Activated CD4-positive, alpha-beta T cell treated with anti-CD3 and anti-CD28 coated beads, Interleukin-2, amount 50 U/mL, for 48 hours (primary cell): ENCODE data around the gene FAM89B.
A peak's percentile ranks its signal among the peaks of the same experiment; 100 is the strongest.

ENCODE experiments used
- DNase-seq, 2 experiments: peaks; one replicate each; pipeline ENCODE4 v3.0.0-alpha.2; 2020

FAM89B gene

DNA sequence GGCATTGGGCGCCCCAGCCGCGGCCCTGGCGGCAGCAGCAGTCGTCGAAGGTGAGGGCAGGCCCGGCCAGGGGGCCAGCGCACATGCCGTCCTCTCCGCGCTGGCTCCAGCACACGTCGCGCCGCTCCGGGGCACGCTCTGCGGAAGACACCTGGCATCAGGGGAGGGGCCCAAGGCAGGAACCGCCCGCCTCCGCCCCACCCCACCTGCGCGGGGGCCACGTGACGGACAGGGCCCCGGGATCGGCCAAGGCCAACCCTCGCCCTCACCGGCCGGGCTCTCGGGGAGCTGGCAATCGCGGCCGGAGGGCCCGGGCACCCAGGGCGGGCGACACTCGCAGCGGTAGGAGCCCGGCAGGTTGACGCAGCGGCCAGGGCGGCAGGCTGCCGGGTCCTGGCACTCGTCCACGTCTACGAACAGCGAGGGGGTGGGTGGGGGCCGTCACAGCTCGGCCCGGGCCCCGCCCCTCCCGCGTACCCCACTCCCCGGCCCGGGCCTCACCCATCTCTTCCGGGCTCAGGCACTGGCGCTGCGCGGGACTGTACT is 32.5 kb upstream of the FAM89B start:
- DNase-seq: no peak

- peak; percentile 96 for DNase-seq
Observed at GRCh38 chr11:65540290-65541092, 31.8 kb upstream of the FAM89B start.

DNA sequence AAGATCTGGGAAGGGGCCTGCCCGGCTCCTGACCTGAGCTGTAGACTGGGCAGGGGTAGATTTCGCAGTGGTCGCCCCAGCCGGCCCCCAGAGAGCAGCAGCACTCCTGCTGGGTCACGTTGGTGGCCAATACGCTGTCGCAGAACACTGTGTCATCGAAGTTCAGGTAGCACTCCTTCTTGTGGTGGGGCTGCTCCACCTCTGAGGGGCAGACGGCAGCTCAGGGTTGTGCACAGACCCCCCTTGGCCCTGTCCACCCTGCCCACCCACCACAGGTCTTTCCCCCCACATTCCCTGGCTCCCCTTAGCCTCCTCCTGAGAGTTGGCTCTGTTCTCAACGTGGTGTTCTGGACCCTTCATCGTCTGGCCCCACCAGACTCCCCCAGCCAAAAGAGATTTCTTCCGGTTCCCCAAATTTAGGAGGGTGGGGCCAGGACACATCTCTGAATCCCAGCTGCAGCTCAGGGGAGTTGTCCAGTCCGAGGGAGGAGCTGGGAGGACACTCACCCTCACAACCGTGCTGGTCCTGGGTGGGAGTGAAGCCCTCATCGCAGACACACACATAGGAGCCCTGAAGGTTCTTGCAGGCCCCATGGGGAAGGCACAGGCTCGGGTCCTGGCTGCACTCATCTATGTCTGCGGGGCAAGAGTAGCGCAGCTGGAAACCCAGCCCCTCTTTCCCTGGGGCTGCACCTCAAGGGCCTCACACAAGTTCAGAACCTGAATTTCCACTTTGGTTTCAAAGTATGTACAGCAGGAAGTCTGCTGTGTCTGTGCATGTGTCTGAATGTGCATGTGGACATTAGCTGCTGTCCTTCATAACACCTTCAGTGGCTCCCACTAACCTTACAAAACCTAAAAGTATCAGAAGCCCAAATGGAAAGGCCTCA is 31.0 kb upstream of the FAM89B start:
- DNase-seq: no peak

DNA sequence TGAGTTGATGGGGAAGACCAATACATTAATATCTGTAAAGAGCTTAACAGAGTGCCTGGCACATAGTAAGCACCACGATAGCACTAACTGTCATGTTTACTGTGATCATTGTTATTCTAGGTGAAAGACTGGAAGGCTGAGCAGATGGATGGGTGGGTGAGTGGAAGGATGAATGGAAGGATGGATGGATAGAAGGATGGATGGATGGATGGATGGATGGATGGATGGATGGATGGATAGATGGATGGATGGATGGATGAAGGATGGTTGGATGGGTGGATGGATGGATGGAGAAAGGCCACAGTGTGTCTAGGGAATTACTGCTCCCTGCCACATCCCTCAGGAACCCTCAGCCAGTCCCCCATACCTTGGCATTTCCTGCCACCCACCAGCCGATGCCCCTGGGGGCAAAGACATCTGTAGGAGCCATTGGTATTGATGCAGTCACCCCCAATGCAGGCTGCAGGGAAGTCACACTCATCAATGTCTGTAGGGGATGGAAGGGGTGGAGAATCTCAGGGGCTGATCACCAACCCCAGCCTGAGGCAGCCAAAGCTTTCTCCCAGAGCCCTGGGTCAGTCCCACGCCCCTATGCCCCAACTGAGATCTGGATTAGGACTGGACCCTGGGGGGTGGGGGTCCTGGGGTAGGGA is 29.5 kb upstream of the FAM89B start:
- no peak for DNase-seq

- DNase-seq: no peak
Observed at GRCh38 chr11:65545853-65546216, 26.5 kb upstream of the FAM89B start.

GRCh38 chr11:65546217-65546958 is 25.9 kb upstream of the FAM89B start:
- DNase-seq: peak; percentile 99

GRCh38 chr11:65547446-65548125 is 24.8 kb upstream of the FAM89B start:
- no peak for DNase-seq

GRCh38 chr11:65548395-65548794 is 23.9 kb upstream of the FAM89B start:
- no peak for DNase-seq

DNA sequence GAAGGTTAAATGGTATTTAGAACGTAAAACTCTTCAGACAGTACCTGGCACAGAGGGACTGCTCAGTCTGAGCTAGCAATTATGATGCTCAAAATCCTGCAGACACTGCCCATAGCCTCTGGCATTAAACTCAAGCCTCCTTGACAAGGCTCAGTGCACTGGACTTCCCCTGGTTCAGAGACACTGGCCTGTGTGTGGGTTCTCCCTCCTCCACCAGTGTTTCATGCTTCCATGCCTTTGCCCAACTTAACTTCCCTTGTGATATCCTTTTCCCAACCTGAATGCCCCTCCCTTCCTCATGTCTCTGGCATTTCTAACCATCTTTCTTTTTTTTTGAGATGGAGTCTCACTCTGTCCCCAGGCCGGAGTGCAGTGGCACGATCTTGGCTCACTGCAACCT is 23.2 kb upstream of the FAM89B start:
- DNase-seq: no peak

DNA sequence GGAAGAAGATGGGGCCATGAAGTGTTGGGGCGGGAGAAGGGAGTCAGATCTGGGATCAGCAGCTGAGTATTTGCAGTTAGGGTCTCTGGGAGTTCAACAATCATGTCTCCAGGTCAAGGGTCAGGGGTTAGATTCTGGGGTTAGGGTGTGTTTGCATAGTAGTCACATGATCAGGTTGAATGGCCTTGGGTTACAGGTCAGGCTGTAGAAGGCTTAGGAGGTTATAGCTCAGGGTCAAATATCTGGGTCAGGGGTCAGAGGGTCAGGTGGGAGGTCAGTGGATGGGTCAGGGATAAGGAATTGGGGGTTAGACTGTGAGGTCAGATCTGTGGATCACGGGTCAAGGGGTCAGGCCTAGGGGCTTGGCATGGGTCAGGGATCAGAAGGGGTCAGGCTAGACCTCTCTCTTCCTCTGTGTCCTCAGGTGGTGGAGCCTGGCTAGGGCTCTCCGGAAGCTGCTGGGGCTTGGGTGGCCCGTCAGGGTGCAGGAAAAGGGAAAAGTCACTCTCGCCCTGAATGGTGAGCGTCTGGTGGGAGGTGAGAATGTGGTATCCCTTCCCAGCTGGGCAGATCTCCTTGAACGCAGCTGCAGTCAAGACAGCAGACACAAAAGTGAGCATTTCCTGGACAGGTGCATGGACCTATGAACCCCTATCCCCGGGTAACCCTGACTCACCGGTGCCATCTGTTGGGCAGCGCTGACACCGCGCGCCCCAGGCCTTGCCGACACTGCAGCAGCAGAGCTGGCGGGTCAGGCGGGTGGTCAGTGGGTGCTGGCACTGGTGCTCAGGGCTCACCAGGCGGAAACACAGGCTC is 20.6 kb upstream of the FAM89B start:
- peak; percentile 62 to 72 for DNase-seq

DNA sequence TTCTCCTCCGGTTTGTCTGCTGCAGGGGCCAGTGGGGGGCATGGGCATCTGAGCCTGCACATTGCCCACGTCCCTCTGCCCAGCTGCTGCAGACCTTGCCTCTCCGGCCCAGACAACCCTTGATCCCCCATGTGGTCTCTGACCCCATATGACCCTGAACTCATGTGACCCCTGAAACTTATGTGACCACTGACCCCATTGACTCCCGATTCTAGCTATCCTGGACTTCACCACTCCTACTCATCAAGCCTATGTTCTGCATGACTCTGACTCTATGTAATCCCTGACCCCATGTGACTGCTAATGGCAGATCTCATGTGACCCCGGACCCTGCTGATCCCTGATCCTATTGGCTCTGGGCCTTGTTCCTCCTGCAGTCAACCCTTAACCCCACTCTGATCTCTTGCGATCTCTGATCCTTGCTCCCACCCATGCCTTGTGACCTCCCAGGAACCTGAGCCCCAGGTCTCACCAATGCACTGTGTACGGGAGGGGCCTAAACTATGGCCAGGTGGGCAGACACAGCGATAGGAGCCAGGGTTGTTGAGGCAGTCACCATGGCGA is 19.9 kb upstream of the FAM89B start:
- no peak for DNase-seq

- DNase-seq: peak; percentile 63 to 75
Observed at GRCh38 chr11:65553301-65554001, 18.9 kb upstream of the FAM89B start.

DNA sequence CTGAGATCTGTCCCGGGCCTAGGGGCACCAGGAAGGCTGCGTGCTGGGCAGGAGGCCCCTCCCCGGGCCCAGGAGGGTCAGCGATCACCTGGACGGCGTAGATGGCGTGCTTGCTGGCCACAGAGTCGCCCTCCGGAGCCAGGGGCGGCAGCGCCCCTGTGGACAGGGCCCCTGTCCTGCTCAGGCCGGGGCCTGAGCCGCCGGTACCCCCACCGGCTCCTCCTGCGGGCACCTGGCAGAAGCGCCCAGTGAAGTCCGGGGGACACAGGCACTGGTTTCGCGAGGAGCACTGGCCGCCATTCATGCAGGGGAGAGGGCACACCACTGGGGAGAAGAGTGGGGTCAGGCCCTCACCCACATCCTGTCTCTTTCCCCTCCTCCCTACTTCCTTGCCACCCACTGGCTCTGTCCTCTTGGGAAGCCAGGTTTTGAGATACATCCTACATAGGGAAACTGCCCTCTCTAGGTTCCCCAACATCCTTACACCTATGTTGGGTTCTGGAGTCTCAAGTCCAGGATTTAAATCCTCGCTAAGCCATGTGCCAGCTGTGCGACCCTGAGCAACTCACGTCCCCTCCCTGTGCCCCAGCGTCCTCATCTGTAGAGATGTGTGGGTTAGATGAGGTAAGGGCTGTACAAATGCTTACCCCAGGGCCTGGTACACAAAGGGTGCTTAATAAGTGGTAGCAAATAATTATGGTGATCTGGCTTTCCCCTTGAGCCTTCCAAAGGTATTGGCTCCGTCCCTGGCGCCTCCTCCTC is 18.1 kb upstream of the FAM89B start:
- no peak for DNase-seq

- no peak for DNase-seq
Observed at GRCh38 chr11:65554842-65555430, 17.4 kb upstream of the FAM89B start.

GRCh38 chr11:65555693-65556231 is 16.6 kb upstream of the FAM89B start:
- peak; percentile 43 to 59 for DNase-seq

GRCh38 chr11:65556470-65557279 is 15.7 kb upstream of the FAM89B start:
- no peak for DNase-seq

- peak in 1 of 2 experiments; percentile 45 for DNase-seq
Observed at GRCh38 chr11:65557280-65558001, 14.9 kb upstream of the FAM89B start.
